Measurements from ENCODE around the gene SMIM17. TPM values are rescaled to one million over a fixed set of nuclear protein-coding genes. Genes with fewer than 3 reads are reported as not detected.

The SMIM17 gene
- total RNA-seq (1 to 10 TPM in 1 of 7 donors, under 1 TPM in 5, not detected in 1; 0.43 to 1.6 (median 0.59) TPM), polyA plus RNA-seq (under 1 TPM; 0.22 to 0.65 TPM)
- long read RNA-seq, donor 1: 0 reads
- long read RNA-seq, donor 2: 0 reads
- long read RNA-seq, donor 3, partial matches to known transcripts: 0 of 2 reads
- long read RNA-seq, donor 3, other reads (novel, unspliced or antisense): 2 of 2 reads

DNA sequence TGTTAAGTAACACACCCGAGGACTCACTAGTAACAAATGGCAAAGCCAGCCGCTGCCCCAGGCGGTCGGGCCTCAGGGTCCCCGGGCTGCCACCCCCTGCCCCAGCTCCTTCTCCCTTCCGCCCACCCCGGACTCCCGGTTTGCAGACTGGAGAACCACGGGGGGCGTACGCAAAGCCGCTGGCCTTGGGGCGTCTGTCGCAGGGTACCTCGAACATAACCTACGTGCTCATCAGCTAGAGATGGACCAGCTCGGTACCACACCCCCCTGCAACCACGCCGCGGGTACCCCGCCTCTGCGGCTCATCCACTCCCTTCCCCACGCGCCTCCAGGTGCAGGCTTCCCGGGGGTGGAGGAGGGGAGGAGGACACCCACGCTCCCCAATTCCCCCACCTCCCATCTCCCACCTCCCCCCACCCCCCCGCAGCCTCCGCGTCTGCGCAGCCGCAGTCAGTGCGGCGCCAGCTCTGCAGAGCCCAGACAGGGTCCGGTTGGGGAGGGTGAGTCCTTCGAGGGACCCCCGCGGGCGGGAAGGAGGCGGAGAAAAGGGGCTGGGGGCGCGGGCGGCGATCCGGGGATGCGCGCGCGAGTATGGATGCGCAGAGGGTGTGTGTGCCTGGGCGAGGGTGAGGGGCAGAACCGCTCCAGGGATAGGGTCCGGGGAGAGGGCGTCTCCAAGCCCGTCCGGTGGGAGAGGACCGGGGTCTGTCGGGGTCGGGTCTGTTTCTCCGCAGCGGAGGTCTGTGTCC, at the start of gene SMIM17:
Gene SMIM17 (plus strand): TSS at position 449 of the 749 bp plus-strand sequence. CDS start 2,509 bp downstream, outside the sequence.
- H3K4me1 ChIP-seq (ENCODE audit: insufficient read depth): no peaks in the 10 kb centered on the region

DNA sequence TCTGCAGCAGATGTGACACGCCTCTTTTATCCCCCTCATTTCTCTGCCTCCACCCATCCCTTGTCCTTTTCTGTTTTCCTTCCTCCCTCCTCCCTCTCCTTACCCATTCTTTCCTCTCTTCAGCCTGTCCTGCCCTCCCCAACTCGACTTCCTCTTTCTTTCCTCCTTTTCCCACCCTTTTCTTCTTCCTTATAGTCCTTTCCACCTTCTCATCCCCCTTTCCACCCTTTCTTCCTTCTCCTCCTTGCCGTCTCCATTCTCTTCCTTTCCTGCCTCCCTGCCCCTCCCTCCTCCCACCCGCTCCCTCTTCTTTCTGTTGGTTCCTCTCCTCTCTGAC, 48.5 kb upstream of the SMIM17 start:
- Histone ChIP-seq H3K36me3 (no peaks in the 10 kb centered on the region), H3K4me1 (ENCODE audit: insufficient read depth) (peaks cover 9% of the 10 kb centered on the region), H3K9me3 (peaks cover 0 to 6% of the 10 kb centered on the region in 2 donors), H3K27ac (no peak overlapping the region), H3K27me3 (no peaks in the 10 kb centered on the region), H3K4me3 (peak overlapping the region; percentile 99)
- 60 to 62% (median 60%) methylated on average over 4 of the region's 4 CpGs for WGBS, 3 donors
- no peak for DNase-seq
- TF ChIP-seq POLR2A (IDR thresholded peaks at IDR 0.05) (no peak), EP300 (IDR thresholded peaks at IDR 0.05) (no peak)
- TF ChIP-seq, protein P1, sequence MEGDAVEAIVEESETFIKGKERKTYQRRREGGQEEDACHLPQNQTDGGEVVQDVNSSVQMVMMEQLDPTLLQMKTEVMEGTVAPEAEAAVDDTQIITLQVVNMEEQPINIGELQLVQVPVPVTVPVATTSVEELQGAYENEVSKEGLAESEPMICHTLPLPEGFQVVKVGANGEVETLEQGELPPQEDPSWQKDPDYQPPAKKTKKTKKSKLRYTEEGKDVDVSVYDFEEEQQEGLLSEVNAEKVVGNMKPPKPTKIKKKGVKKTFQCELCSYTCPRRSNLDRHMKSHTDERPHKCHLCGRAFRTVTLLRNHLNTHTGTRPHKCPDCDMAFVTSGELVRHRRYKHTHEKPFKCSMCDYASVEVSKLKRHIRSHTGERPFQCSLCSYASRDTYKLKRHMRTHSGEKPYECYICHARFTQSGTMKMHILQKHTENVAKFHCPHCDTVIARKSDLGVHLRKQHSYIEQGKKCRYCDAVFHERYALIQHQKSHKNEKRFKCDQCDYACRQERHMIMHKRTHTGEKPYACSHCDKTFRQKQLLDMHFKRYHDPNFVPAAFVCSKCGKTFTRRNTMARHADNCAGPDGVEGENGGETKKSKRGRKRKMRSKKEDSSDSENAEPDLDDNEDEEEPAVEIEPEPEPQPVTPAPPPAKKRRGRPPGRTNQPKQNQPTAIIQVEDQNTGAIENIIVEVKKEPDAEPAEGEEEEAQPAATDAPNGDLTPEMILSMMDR (IDR thresholded peaks at IDR 0.05): no peak
- intact Hi-C loops (cut with DNase I): no loop called here

More for the DNA sequence above, at the start of gene SMIM17:
- Histone ChIP-seq H3K27me3 (no peaks in the 10 kb centered on the region), H3K9me3 (peaks cover 0 to 11% of the 10 kb centered on the region in 2 donors), H3K36me3 (no peaks in the 10 kb centered on the region), H3K27ac (no peak within 1 kb of the TSS), H3K4me3 (no peak within 1 kb of the TSS)
- WGBS, 3 donors: 6 to 8% (median 8%) methylated on average over 45 to 60 of the region's 60 CpGs
- TF ChIP-seq, protein P1 (IDR thresholded peaks at IDR 0.05): no peak
- TF ChIP-seq EP300 (IDR thresholded peaks at IDR 0.05): no peak
- no peak for TF ChIP-seq POLR2A (IDR thresholded peaks at IDR 0.05)
- intact Hi-C loops (cut with DNase I): no loop called here
- DNase-seq: no peak

DNA sequence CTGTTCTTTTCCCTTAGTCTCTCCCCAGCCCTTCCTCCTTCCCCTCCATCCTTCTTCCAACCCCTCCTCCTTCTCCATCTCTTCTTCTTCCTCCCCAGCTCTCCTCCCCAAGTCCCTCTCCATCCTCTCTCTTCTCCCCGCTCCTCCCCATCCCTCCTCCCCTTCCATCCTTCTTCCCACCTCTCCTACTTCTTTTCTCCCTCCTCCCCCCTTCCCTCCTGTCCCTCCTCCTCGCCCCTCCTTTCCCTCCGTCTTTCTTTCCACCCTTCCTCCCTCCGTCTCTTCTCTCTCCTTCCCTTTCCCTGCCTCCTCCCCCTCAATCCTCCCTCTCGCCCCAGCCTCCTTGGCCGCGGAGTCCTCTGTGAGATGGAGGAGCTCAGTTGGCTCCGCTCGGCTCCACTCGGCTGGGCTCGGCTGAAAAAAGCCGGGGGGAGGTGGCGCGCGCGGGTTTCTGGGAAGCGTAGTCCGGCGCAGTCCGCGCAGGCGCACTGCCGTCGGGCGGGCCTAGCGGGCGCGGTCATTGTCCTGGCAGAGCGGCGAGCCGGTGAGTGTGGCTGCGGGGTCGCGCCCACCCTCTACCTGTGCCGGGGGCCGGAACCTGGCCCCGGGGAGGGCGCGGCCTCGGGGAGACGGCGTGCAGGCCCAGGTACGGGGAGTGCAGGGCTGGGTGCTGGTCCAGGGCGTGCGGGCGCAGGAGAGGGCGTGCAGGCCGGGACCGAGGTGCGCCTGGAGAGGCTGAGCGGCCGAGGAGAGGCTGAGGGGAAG, 48.0 kb upstream of the SMIM17 start, which contains the start of gene ZNF71:
Gene ZNF71 (plus strand): TSS at position 520 of the 765 bp plus-strand sequence. CDS start 6,257 bp downstream, outside the sequence.
- WGBS, 3 donors: 0 to 1% (median 0%) methylated on average over 45 to 52 of the region's 52 CpGs
- Histone ChIP-seq H3K4me1 (ENCODE audit: insufficient read depth) (peaks cover 9% of the 10 kb centered on the region), H3K27ac (peak within 1 kb of the TSS; percentile 5 to 75), H3K9me3 (peaks cover 0 to 3% of the 10 kb centered on the region in 2 donors), H3K4me3 (peak within 1 kb of the TSS; percentile 99), H3K36me3 (no peaks in the 10 kb centered on the region), H3K27me3 (no peaks in the 10 kb centered on the region)
- TF ChIP-seq, protein P1 (IDR thresholded peaks at IDR 0.05): no peak
- TF ChIP-seq POLR2A (IDR thresholded peaks at IDR 0.05) (peak; percentile 9), EP300 (IDR thresholded peaks at IDR 0.05) (no peak)
- intact Hi-C loops (cut with DNase I): no loop called here
- DNase-seq: peak; percentile 85 to 92 (median 91)

- H3K27ac ChIP-seq: peak overlapping the region; percentile 5 to 75
- H3K4me3 ChIP-seq: peak overlapping the region; percentile 99
- H3K4me1 ChIP-seq (ENCODE audit: insufficient read depth): peaks cover 9% of the 10 kb centered on the region
- WGBS, 3 donors: 0 to 1% (median 0%) methylated on average over 4 of the region's 4 CpGs
- no peaks in the 10 kb centered on the region for H3K9me3 ChIP-seq
- intact Hi-C loops (cut with DNase I): no loop called here
- no peaks in the 10 kb centered on the region for H3K27me3 ChIP-seq
- TF ChIP-seq EP300 (IDR thresholded peaks at IDR 0.05) (no peak), POLR2A (IDR thresholded peaks at IDR 0.05) (no peak)
- TF ChIP-seq, protein P1 (IDR thresholded peaks at IDR 0.05): no peak
- DNase-seq: no peak
- no peaks in the 10 kb centered on the region for H3K36me3 ChIP-seq
Observed at GRCh38 chr19:56595548-56595899, 47.4 kb upstream of the SMIM17 start.
